HCT116 (cell line): ENCODE results near the gene DOCK3.

Experiments used
- CTCF ChIP-seq, 3 experiments: fragments of 200-600 bp in 1 of 3; sonication (generic) in 1 of 3; IDR thresholded peaks in 2 of 3; conservative IDR thresholded peaks in 1 of 3; 2 replicates each; pipeline ENCODE4 v1.5.1; 2012 to 2017; ENCODE audit warnings: low read depth in 2 of 3, low read length in 2 of 3, antibody characterized with exemption in 1 of 3, borderline replicate concordance in 1 of 3, control low read depth in 1 of 3, mild to moderate bottlenecking in 1 of 3, mixed read lengths in 1 of 3, mixed run types in 1 of 3, moderate library complexity in 1 of 3; ENCODE audit not compliant: insufficient read depth in 1 of 3
- EZH2 ChIP-seq: fragments of 200-600 bp; sonication (generic); IDR thresholded peaks from 2 replicates; pipeline ENCODE4 v1.6.1; 2017; ENCODE audit warnings: antibody characterized with exemption, mixed run types
- POLR2AphosphoS5 ChIP-seq: IDR thresholded peaks from 2 replicates; pipeline ENCODE4 v1.6.1; 2011; ENCODE audit warnings: mild to moderate bottlenecking, low read depth, low read length, moderate library complexity
- SIN3A ChIP-seq: IDR thresholded peaks from 2 replicates; pipeline ENCODE4 v1.6.1; 2012; ENCODE audit warnings: low read depth

DNA sequence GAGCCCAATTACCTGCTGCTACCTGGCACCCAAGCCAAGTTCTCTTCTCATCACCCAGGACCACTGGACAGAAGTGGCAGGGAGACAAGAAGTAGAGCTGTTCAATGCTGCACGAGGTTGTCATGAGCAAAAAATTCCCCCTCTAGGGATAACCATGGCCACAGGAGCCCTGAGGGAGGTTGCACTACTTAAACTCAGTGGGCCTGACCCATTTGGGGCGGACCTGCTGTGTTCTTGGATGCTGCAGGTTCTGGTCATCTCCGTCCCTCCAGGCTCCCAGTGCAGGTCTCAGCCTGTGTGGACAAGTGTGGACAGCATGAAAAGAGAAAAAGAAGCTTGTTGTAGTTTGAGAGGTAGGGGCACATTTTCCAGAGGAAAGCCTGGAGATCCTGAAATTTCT is 684.3 kb downstream of the DOCK3 start:
- TF ChIP-seq SIN3A (no peak), CTCF (IDR thresholded peaks at IDR 0.05 in 2 of 3, conservative IDR thresholded peaks at IDR 0.05 in 1 of 3; ENCODE audit: borderline replicate concordance in 1 of 3, insufficient read depth in 1 of 3, low read depth in 2 of 3, low read length in 2 of 3) (no peak), EZH2 (no peak), POLR2AphosphoS5 (no peak)
